Measurements from ENCODE around the gene RBFOX2.

DNA sequence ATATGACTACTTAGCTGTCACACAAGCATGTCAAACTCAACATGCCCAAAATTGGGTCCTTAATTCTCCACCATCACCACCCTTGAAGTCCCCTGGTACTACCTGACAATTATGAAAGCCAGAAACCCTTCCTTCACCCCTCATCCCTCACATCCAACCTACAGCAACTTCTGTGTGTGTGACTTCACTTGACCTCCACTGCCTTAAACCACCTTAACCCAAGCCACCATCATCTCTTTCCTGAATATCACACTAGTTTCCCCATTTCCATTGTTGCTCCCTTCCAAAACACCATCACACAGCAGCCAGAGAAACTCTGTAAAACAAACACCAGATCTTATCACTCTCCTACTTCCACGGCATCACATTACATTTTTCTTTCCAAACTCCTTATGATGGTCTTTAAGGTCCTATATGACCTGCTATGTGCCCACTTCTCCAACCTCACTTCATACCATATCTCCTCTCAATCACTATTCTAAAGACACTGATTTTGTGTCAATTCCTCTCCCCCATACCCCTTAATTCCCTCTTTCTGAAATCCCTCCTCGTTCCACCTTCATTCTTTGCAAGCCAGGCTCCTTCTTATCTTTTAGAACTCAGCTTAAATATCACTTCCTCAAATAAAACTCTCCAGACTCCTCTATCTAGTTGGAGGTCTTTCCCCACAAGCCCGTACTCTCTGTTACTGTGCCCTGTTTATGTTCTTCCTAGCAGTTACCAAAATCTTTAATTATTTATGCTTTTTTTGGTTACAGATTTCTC is 124.9 kb downstream of the RBFOX2 start:
- TF ChIP-seq, protein P1, sequence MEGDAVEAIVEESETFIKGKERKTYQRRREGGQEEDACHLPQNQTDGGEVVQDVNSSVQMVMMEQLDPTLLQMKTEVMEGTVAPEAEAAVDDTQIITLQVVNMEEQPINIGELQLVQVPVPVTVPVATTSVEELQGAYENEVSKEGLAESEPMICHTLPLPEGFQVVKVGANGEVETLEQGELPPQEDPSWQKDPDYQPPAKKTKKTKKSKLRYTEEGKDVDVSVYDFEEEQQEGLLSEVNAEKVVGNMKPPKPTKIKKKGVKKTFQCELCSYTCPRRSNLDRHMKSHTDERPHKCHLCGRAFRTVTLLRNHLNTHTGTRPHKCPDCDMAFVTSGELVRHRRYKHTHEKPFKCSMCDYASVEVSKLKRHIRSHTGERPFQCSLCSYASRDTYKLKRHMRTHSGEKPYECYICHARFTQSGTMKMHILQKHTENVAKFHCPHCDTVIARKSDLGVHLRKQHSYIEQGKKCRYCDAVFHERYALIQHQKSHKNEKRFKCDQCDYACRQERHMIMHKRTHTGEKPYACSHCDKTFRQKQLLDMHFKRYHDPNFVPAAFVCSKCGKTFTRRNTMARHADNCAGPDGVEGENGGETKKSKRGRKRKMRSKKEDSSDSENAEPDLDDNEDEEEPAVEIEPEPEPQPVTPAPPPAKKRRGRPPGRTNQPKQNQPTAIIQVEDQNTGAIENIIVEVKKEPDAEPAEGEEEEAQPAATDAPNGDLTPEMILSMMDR (IDR thresholded peaks at IDR 0.05): no peak
- TF ChIP-seq EP300 (IDR thresholded peaks at IDR 0.05) (no peak), POLR2A (IDR thresholded peaks at IDR 0.05) (no peak)

Data from tibial nerve (tissue), 4 donors.